Left renal pelvis (tissue), 4 donors: Measurements from ENCODE around the gene KCNJ18. TPM values are rescaled to one million over a fixed set of nuclear protein-coding genes. Genes with fewer than 3 reads are reported as not detected.
"Not testable (repeated sequence)": the region's sequence is repeated elsewhere in the genome, so short reads cannot be mapped to it uniquely, and the experiment has no call there.

Experiments
- DNase-seq, 4 donors: peaks; one replicate each; pipeline ENCODE4 v3.0.0-alpha.2; 2013; ENCODE audit warnings: low read depth in 4 of 4, low spot score in 3 of 4
- polyA plus RNA-seq, 4 donors: library from polyadenylated mRNA; unstranded; fragments of 120-200 nt; gene quantifications; one replicate each; pipeline ENCODE4 v1.2.1, GENCODE V29; 2013; ENCODE audit not compliant: insufficient read length in 4 of 4

Gene KCNJ18
- polyA plus RNA-seq, 4 donors: not detected

DNA sequence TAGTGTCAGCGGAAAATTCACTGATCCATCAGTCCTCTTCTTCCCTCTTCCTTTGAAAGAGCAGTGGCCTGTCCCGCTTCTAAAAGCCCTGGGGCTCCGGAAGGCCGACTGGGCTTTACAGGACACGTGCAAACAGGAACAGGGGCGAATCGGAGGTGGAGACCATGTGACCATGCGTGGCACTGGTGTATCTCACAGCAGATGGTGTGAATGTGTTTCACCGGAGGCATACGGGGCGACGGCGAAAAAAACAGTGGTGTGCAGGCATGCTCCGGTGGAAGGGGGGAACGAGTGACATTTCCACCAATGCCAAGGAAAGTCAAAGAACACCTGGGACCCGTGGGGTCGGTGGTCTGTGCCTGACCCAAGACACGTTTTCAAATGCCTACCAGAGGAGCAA lies 8.4 kb upstream of the KCNJ18 start:
- not testable (repeated sequence) for DNase-seq

DNA sequence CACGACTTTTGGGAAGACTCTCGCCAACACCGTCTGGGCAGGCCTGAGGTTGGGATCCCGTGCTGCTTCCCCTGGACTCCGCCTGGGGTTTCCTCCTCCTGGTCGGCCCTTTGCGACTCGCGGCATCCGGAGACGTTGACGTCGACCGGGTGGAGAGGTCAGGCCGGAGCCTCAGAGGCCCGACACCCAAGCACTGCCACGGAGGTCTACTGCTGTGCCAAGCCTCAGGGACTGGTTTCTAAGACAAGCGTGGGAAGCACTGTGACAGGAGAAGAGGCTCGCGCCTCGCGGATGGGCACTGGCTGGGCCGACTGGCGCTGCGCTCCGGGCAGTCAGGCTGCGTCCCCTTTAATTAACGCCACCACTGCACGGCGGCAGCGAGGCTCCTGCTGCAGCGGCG lies 7.9 kb upstream of the KCNJ18 start:
- DNase-seq: not testable (repeated sequence)

DNA sequence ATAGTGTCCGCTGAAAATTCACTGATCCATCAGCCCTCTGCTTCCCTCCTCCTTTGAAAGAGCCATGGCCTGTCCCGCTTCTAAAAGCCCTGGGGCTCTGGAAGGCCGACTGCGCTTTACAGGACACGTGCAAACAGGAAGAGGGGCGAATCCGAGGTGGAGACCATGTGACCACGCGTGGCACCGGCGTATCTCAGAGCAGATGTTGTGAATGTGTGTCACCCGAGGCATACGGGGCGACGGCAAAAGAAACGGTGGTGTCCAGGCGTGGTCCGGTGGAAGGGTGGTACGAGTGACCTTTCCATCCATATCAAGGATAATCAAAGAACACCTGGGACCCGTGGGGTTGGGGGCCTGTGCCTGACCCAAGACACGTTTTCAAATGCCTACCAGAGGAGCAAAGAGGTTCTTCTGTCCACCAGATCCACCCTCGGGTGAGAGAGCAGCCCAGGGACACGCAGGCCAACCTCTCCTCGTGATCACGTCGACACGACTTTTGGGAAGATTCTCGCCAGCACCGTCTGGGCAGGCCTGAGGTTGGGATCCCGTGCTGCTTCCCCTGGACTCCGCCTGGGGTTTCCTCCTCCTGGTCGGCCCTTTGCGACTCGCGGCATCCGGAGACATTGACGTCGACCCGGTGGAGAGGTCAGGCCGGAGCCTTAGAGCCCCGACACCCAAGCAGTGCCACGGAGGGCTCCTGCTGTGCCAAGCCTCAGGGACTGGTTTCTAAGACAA lies 7.1 kb upstream of the KCNJ18 start:
- DNase-seq: not testable (repeated sequence)

DNA sequence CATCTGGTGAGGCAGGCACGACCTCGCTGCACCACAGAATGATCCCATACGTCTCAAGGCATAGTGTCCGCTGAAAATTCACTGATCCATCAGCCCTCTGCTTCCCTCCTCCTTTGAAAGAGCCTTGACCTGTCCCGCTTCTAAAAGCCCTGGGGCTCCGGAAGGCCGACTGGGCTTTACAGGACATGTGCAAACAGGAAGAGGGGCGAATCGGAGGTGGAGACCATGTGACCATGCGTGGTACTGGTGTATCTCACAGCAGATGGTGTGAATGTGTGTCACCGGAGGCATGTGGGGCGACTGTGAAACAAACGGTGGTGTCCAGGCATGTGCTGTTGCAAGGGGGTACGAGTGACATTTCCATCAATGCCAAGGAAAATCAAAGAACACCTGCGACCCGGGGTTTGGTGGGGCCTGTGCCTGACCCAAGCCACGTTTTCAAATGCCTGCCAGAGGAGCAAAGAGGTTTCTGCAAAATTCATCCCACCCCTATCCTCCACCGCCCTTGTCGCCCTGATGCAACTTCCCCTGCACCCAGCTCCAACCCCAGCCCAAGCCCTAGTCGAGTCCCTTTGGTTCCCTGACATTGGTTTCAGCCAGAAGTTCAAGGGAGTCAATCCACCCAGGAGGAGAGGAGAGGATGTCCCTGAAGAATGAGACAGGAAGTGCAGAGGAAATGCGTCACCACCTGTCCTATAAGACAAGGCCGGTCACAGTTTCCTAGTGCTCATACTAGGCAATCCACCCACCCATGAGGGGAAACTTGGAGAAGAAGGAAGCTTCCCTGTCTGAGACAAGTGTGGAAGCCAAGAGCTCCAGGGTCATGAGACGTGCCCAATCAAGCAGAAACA lies 5.9 kb upstream of the KCNJ18 start:
- DNase-seq: no peak

DNA sequence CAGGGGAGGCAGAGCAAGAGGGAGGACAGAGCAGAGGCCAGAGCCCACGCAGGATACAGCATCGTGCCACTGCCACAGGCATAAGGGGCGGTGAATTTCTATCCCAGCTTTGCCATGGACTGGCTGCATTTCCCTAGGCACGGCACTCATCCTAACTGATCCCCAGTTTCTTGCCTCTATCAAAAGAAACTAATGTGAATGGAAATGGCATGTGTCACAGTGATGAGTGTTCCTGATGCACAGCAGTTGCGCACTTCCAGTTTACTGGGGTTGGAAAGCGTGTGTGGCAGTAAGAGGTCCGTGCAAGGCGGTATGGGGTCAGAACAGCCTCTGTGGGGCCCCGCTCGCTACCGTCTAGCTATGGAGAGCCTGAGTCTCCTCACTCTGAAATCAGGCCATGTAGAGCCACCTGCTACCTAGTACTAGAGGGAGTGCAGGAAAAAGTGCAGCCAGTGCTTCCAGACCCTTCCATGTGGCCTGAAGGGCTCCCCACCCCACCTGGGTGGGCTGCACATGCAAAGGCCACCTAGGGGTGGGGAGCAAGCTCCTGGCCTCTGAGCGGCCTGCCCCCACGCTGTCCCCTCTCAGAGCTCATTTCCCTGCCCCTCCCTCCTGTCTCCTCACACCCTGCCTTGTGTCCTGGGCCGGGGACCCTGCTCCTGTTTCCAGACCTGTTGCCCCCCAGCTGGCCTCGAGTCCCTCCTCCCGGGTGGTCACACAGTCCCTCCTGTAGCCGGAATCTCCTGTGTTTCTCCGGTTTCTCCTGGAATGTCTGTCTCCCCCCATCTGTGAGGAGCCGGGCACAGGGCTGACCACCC lies 5.0 kb upstream of the KCNJ18 start:
- DNase-seq: no peak

DNA sequence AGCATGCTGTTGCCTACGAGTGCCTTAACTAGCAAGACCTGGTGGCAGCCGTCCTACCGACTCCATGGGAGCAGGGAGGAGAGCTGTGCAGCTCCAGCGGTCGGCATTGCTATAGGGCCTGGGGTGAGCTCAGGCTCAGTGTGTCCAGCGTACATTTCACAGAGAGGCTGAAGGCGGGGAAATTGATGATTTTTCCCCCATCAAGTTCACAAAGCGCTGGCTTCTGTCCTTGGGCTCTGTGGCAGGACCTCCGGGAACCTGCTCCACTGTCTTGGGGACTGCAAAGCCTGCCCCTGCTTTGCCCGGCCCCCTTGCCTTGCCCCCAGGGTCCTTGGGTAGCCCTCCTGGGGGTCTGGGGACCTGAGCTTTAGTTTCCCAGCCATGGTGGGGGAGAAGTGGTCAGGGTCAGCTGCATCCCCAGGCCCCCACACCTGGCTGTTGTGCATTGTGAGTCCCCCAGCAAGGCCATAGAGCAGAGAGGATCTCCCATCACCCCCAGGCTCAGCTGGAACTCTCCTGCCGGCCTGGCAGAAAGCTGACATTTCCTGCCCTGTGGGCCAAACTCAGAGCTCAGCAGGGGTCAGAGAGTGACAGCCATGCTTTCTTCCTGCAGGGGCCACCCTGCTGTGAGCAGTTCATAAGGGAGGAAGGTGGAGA lies 3.9 kb upstream of the KCNJ18 start:
- DNase-seq: no peak

DNA sequence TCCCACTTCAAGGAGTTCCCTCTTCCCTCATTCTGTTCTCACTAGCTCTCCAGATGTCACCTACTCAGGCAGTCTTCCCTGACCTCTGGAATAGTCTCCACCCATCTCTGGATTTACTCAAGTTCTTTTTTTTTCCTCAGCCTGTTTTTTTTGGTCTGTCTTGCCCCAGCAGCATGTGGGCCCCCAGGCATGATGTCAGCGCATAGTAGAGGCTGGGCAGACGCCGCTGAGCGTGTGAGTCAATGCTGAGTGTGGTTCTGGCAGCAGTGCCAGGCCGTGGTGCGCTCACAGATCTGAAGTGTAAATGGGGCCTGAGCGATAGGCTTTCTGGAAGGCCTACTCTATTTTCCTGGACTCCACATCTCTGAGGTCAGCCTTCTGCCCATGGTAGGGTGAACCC lies 2.7 kb upstream of the KCNJ18 start:
- DNase-seq: no peak

DNA sequence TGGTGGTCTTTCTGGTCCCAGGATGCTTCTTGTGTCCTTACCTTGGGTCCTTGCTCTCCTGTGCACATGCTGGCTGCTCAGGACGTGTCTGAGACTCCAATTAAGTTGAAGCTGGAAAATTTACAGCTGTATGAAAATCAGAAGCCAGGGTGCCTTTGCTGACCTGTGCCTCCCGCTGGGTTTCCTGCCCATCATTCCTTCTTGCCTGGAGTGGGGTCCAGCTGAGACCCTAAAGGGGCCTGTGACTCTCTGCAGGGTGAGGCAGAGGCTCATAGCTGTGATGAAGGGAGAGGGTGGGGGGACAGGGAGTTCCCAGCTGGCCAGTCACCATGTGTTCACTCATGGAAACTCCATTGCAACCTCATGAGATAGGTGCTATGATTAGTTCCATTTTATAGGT lies 1.5 kb upstream of the KCNJ18 start:
- not testable (repeated sequence) for DNase-seq

DNA sequence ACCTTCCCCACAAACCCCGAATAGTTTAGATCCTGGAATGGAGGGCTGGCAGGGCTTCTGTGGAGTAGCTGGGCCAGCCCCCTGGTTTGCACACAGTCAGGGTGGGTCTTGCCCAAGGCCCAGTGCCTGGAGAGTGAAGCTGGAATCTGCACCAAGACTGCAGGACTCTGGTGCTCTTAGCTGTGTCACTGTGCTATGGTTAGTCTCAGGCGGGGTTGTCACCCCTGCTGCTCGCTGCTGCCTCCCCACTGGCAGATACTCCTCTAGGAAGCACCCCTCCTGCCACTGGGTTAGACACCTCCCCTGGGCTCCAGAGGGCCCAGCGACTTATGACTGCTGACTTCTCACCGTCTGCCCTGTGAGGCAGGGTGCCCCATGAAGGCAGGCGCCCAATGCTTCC lies 842 bp upstream of the KCNJ18 start:
- DNase-seq: not testable (repeated sequence)

DNA sequence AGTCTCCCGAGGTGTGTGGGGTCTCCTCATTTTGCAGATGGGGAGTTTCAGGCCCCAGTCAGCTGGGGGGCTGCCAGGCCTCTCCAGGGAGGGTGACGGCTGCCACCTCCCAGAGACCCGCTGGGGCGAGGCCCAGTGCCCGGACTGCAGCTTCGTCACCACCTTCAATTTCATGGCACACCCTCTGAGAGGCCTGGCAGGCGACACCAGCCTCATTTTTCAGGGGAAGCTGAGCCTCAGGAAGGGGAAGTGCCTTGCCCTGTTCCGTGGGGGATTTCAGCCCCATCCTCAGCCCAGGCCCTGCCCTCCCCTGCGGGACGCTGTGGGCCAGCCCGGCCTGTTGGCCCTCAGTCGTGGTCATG lies 362 bp downstream of the KCNJ18 start:
- DNase-seq: not testable (repeated sequence)

DNA sequence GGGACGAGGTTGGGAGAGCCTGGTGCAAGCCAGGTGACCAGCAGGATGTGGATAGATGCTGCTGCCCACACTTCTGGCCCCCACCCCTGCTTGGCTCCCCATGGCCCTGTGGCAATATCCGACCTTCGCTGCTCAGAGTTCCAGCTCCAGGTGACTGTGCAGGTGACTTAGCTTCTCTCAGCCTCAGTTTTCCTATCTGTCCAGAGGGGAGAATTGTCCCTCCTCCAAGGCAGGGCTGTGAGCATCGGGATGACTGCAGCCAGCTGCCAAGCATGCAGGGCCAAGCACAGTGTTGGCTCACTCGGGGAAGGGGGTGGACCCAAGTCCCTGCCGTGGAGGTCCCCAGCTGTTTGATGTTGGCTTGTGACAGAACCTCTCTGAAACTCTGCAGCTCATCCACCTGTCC lies 1.1 kb downstream of the KCNJ18 start:
- not testable (repeated sequence) for DNase-seq

DNA sequence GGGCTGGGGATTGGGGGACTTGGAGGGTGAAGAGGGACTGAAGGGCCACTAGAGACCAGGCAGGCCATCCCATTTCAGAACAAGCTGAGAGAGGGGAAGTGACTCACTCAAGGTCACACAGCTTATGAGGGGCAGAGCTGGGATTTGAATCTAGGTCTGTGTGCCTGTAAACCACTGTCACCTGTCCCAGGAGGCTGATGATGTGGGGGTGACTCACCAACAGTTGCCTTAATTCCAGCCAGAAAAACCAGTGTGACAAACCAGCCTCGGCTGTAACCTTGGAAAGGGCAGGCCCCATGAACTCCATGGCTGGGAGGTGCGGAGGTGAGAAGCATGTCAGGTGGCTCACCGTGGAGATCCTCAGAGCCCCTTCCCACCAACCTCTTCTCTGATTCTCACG lies 1.6 kb downstream of the KCNJ18 start:
- DNase-seq: not testable (repeated sequence)

DNA sequence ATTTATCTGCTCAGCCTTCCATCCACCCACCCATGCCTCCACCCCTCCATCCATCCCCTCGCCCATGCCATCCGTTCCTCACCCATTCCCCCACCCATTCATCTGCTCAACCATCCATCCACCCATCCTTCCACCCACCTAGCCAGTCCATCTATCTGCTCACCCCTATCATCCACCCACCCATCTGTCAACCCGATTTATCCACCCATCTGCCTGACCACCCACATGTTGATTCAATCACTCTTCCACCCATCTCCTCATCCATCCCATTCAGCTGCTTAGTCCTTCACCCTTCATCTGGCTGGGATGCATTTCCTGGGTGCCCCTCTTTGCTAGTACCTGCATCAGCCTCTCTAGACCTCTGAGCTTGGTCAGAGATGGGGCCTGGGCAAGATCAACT lies 3.9 kb downstream of the KCNJ18 start:
- not testable (repeated sequence) for DNase-seq

DNA sequence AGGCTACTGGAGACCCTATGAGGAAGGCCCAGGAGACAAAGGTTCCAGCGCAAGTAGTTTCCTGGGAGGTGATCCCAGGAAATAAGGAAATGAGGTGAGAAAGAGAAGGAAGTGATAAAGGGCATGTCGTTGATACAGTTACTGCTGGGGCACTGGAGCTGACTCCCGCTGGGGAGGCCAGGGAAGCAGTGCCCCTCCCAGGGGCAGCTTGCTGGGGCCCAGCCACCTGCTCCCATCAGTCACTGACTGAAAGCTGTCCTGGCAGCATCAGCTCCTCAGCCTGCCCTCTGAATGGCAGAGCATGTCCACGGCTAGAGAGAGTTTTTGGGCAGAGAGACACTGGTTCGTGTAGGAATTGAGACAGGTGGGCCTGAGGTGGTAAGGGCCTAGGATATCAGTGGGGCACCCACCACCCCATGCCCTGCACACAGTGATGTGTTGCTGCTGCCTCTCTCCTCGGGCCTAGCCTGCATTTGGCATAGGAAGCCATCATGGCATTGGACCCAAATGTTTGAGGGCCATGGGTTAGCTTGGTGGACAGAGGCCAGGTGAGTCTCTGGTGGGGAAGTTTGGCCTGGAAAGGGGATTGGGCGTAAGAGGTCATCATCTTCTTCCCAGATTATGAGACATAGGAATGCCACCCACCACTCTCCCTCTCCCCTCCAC lies 4.7 kb downstream of the KCNJ18 start:
- not testable (repeated sequence) for DNase-seq

DNA sequence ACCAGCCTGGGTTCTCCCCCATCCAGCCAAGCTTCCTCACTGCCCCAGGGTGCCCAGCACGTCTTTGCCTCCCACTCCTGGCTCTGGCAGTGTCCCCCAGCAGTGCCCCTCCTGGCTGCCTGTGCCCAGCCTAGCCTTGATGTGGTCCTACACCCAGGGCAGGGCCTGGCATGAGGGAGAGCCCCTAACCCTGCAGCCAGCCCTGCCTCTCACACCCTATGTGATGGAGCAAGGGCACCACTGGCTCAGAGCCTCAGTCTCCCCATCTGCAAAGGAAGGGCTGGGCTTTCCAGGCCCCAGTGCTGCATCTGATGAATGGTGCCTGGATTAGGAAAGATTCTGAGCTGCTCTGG lies 5.2 kb downstream of the KCNJ18 start:
- DNase-seq: not testable (repeated sequence)

DNA sequence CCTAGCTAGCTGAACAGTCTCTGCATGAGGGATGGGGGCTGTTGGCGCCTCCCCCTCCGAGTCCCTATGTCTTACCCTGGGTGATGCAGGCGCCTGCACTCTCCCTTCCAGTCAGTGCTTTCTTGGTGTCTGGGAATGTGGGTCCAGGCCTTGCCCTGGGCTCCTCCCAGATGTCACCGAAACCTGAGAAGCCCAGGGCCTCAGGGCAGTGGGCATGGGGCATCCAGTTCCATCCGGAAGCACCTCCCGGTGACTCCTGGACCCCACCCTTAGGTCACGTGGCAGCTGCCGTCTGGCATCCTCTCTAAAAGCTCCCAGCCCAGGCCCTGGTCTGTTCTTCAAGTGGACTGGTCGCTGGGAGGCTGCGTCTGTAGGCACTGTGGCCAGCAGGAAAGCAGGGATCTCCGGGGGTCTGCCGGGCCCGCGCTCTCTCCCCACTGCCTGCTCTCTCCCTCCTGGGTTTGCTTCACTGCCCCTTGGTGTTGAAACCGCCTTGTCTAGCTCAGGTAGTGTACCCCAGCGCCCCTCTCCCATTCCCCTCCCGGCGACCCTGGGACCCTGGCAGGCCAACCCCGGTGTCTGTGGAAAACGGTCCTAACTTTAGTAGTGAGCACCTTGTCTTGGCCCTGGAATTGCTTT lies 6.2 kb downstream of the KCNJ18 start:
- DNase-seq: not testable (repeated sequence)

DNA sequence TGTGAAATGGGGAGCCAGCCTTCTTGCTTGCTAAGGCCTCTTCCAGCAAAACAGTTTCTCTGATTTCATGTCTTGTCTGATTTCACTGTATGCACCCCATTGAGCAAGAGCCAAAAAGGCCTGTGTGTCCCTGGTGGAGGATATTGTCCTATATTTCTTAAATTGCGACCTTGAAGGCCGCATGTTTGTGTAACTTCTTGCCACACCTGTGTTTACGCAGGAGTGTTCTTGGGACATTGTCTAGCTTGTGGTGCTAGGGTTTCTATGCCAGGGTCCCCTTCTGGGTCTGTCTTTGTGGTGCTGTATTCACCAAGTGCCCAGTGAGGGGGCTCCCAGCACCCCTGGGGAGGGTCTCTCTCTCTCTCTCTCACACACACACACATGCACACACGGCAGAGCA lies 6.8 kb downstream of the KCNJ18 start:
- not testable (repeated sequence) for DNase-seq

DNA sequence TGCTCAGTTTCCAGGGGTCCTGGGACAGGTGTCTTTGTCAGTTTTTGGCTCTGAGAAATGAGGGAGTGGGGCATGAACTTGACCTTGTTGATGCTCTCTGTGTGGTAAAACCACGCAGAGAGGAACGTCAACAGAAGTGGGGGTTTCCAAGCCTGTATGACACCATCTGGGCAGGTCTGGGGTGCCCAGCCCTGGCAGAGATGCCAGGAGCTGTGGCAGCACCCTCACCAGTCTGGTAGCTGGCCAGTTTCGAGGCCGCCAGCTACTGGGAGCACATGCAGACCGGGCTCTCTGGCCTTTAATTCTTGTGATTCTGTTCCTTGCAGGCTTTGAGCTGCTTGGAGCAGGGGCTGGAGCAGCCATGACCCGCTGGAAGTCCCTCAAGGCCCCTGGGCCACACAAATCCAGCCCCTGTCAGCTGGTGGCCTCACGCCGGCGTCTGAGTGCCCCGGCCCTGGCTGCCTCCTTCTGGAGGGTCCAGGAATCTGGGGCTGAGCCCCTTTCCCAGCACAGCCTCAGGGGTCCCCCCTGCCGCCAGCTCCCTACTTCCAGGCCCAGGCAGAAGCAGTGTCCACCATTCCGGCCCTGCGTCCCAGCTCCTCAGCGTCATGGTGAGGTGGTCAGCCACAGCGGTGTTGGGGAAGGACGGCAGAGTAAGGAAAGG lies 7.4 kb downstream of the KCNJ18 start:
- DNase-seq: not testable (repeated sequence)

DNA sequence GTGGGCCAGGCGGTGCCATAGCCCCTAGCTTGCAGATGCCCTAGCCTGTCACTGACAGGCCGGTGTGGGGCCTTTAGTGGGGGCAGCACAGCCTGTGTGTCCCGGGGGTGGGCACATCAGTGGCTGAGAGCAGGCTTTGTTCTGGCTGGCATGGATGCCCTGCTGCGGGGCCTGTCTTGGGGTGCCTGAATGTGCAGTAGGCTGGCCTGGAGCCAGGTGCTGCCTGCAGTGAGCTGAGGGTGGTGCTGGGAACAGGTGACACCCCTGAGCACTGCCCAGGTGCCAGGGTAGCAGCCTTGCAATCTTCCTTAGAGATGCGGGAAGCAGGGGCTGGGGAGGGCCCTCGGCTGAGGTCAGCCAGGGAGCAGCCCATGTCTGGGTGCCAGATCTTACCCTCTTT lies 8.8 kb downstream of the KCNJ18 start:
- DNase-seq: not testable (repeated sequence)
